ENCODE data around the gene WDR12. TPM values are rescaled to one million over a fixed set of nuclear protein-coding genes. Genes with fewer than 3 reads are reported as not detected.

WDR12 gene
- total and polyA plus RNA-seq, 9 of the 15 experiments (the other 6 are each of a cell fraction or from before 2014, with no cell fraction given), result 109 to 554 (median 174) TPM

- TF ChIP-seq ZNF639 (CRISPR knock-in tag; conservative IDR thresholded peaks at IDR 0.05 in 1 of 2, IDR thresholded peaks at IDR 0.05 in 1 of 2), result peak in 1 of 2 experiments; percentile 55; a peak in 1 of 4 replicates
- TF ChIP-seq TOE1 (IDR thresholded peaks at IDR 0.05; ENCODE audit: borderline replicate concordance), result no peak
- no peak for TF ChIP-seq TOE1 (CRISPR knock-in tag; IDR thresholded peaks at IDR 0.05; ENCODE audit: borderline replicate concordance, low read depth)
- no peak for TF ChIP-seq PRPF4 (IDR thresholded peaks at IDR 0.05; ENCODE audit: insufficient read depth, low read depth, low read length, poor library complexity, severe bottlenecking)
- TF ChIP-seq MEIS2 (IDR thresholded peaks at IDR 0.05; ENCODE audit: partially characterized antibody), result no peak
- TF ChIP-seq SAFB (IDR thresholded peaks at IDR 0.05; ENCODE audit: borderline replicate concordance, low read depth, low read length), result 0 out of 2 replicates have a peak, but pooled peaks have one; percentile 34
- TF ChIP-seq ZC3H11A (IDR thresholded peaks at IDR 0.05; ENCODE audit: low read depth, low read length), result no peak
- no peak for TF ChIP-seq ARNT (IDR thresholded peaks at IDR 0.05)
- no peak for TF ChIP-seq ZNF134 (CRISPR knock-in tag; conservative IDR thresholded peaks at IDR 0.05)
- peak; percentile 86 for TF ChIP-seq RFX1 (IDR thresholded peaks at IDR 0.05)
- peak; percentile 52; the same call in 1 of the 2 replicates for TF ChIP-seq MYBL2 (IDR thresholded peaks at IDR 0.05; ENCODE audit: low read depth)
- TF ChIP-seq MYBL2 (CRISPR knock-in tag; IDR thresholded peaks at IDR 0.05; ENCODE audit: borderline replicate concordance), result no peak
- no peak for TF ChIP-seq HMBOX1 (IDR thresholded peaks at IDR 0.05)
- no peak for TF ChIP-seq ZNF57 (CRISPR knock-in tag; IDR thresholded peaks at IDR 0.05)
- no peak for TF ChIP-seq ZNF174 (CRISPR knock-in tag; IDR thresholded peaks at IDR 0.05)
- no peak for TF ChIP-seq ZBED1 (IDR thresholded peaks at IDR 0.05)
- TF ChIP-seq ASH1L (IDR thresholded peaks at IDR 0.05; ENCODE audit: borderline replicate concordance, low read depth, partially characterized antibody), result no peak
- TF ChIP-seq U2AF1 (optimal IDR thresholded peaks at IDR 0.05; ENCODE audit: low read depth, low read length), result peak; percentile 54
- no peak for TF ChIP-seq SMARCB1 (IDR thresholded peaks at IDR 0.05; ENCODE audit: insufficient read length, low read depth)
- TF ChIP-seq SPI1 (IDR thresholded peaks at IDR 0.05; ENCODE audit: borderline replicate concordance, low read depth, low read length), result no peak
- TF ChIP-seq MAX (CRISPR knock-in tag; IDR thresholded peaks at IDR 0.05), result peak; percentile 56
- no peak for TF ChIP-seq MBD2 (IDR thresholded peaks at IDR 0.05; ENCODE audit: borderline replicate concordance, low read depth)
- TF ChIP-seq NR2C2 (CRISPR knock-in tag; IDR thresholded peaks at IDR 0.05), result no peak
- no peak for TF ChIP-seq NR2C2 (tag; IDR thresholded peaks at IDR 0.05)
- no peak for TF ChIP-seq E2F3 (CRISPR knock-in tag; IDR thresholded peaks at IDR 0.05)
- TF ChIP-seq EWSR1 (IDR thresholded peaks at IDR 0.05; ENCODE audit: borderline replicate concordance, low read depth, partially characterized antibody), result no peak
Measured at GRCh38 chr2:202871300-202872141, 40.0 kb downstream of the WDR12 start, which contains the start of gene ICA1L (continued).

All from K562 (cell line).